NCI-H2196 treated with DMSO at 0.1 percent for 48 hours (cell line): ENCODE measurements around the gene PCDH15.
"Not testable (repeated sequence)": the region's sequence is repeated elsewhere in the genome, so short reads cannot be mapped to it uniquely, and the experiment has no call there.

Experiments
- DNase-seq: peaks from one replicate; lab custom pipeline; 2025; ENCODE audit not compliant: unreplicated experiment; lab: John Stamatoyannopoulos, UW

The PCDH15 gene

DNA sequence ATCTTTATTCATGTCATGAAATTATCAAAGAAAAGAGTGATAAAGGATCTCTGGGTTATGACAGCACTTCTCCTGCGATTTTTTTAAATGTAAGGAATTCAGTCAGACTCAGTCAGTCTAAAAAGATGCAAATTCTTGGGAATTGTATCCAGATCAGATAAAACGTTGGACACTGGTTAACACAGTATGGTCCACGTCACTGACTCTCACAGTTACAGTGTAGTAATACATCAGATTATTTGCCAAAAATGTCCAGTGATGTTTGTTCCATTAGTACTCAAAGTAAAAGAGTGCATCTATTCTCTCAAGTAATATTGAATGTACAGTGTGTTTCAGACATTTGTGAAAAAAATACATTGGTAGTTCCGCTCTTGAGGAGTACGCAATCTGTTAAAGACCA is 224.5 kb downstream of the PCDH15 start:
- DNase-seq: no peak

DNA sequence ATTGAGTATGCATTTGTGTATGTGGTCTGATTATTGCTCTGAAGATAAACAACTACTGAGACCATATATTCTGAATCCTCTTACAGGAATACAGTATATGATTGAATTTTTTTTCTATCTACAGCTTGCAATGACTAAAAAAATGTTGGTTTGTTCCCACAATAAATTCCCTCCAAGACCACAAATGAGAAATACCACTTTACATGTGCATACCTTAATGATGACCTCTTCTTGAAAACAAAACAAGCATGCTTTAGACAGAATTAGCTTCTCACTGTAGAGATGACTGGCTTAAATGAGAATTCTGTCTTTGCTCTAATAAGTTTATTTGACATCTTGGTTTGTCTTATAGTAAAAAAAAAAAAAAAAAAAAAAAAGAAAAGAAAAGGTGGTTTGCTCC is 241.5 kb downstream of the PCDH15 start:
- DNase-seq: no peak

- no peak for DNase-seq
These were observed 247.0 kb downstream of the PCDH15 start for GRCh38 chr10:54554028-54554427.

GRCh38 chr10:54550016-54550415 is 251.0 kb downstream of the PCDH15 start:
- DNase-seq: no peak

GRCh38 chr10:54531296-54531695 is 269.7 kb downstream of the PCDH15 start:
- no peak for DNase-seq

DNA sequence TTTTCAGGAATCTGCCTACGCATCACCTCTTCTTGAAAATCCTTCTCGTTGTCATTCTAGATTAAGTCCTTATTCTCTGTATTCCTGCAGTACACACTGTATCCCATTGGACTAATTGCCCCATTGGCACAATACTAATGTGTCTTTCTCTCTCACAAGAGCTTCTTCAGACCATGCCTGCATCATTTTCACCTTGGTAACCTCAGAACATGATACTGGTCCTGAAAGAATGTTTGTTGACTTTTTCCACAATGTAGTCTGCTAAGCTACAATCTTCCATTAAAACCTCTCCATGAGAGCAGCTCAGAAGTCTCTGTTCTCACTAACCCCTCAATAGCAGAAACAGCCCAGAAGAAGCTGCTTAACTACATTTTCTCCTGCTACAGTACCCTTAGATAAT is 270.7 kb downstream of the PCDH15 start:
- DNase-seq: no peak

- no peak for DNase-seq
These were observed 275.2 kb downstream of the PCDH15 start for GRCh38 chr10:54525816-54526215.

DNA sequence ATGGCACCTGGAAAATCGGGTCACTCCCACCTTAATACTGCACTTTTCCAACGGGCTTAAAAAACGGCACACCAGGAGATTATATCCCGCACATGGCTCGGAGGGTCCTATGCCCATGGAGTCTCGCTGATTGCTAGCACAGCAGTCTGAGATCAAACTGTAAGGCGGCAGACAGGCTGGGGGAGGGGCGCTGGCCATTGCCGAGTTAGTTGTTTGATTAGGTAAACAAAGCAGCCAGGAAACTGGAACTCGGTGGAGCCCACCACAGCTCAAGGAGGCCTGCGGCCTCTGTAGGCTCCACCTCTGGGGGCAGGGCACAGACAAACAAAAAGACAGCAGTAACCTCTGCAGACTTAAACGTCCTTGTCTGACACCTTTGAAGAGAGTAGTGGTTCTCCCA is 285.8 kb downstream of the PCDH15 start:
- DNase-seq: not testable (repeated sequence)

DNA sequence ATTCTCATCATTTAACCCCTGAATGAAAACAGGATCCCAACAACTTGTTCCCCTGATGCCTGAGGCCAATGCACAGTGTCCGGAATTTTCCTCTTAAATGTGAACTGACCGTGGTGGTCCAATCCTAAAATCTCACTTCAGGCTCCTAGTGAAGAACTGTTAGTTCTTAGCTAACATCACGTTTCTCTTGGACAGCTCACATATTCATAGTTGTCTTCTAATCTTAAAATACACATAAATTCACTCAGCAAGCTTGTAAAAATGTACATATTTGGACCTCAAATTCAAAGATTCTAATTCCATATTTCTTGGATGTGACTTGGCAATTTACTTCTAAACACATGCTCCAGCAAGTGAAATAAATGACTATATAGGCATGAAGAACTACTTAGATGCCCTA is 297.2 kb downstream of the PCDH15 start:
- no peak for DNase-seq

- no peak for DNase-seq
These were observed 299.1 kb downstream of the PCDH15 start for GRCh38 chr10:54501929-54502328.

DNA sequence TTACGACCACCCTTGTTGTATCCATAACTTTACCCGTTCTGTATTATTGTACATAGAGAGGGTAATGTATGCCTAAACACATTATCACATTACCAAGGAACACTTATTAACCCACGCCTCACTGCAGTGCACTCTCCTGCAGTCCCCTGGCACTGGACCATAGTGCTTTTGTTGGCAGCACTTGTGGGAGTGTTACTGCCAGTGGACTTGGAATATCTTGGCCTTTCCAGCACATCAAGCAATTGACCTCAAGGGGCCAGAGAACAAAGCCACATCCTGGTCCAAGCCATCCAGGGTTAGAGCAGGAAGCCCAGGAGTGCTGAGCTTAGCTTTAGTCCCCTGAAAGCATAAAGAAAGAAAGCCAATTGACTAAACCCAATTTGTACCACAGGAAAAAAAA is 304.2 kb downstream of the PCDH15 start:
- no peak for DNase-seq

GRCh38 chr10:54487743-54488142 is 313.3 kb downstream of the PCDH15 start:
- no peak for DNase-seq

DNA sequence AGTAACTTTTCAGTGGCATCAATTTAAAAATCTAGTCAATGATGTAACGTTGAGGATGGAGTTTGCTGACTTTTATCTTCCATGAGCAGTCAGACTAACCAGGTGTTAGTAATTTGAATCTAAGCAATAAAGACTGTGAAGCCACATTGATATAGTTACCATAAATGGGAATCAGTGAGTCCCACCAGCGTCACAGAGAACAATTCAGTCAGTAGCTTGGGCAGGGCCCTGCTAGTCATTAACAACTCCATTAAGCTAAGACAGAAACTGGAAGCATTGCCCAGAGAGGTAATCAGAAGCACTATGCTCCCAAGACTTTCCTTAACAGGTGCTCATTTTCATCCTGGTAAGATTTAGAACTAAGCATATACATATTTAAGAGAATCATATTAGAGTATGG is 315.1 kb downstream of the PCDH15 start:
- no peak for DNase-seq

DNA sequence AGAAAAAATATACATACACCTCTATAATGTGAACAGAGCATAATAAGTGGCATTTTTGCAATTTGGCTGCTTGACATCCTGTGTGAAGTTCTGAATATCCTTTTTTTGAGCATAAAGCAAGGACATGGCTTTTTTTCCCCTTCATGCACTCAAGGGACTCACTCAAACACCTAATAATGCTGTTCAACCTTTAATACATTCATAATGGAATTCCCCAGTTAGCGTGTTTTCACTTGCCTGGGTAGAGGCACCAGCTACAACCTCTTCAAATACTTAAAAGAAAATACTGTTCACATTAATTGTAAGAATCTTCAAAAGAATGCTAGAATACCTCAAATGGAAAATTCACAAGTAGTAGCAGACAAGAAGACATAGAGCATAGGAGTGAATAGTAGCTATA is 316.8 kb downstream of the PCDH15 start:
- no peak for DNase-seq

DNA sequence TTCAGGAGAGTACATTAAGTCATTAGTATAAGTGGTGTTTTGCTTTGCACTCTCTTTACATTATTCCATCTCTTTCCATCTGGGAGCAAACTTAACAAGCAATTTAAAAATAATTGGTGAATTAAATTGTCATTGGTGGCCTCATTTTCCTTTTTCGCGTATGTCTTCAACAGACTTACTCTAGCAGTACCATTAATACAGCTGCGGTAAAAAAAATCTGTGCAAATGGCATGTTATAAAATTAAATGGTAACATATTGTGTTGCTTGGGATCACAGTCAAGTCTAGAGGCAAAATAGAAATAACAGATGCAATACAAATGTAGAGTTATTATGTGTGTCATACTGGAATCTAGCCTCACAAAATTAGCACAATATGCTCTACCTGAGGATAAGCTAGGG is 322.4 kb downstream of the PCDH15 start:
- no peak for DNase-seq

- DNase-seq: no peak
These were observed 323.3 kb downstream of the PCDH15 start for GRCh38 chr10:54477738-54478137.

DNA sequence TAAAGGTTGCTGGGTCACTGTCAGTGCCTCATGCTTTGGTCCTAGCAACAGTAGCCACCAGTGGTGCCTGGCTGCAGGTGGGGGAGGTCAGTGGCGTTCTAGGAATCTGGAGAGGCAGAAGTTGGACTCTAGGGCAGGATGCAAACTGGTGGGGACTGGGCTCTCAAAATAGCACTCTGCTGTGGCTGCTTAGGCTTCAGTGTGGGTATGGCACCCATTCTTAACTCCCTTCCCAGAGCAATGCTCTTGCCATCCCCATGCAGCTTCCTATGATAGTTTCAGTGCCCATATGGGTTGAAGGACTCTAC is 330.8 kb downstream of the PCDH15 start:
- no peak for DNase-seq

- DNase-seq: no peak
These were observed 331.3 kb downstream of the PCDH15 start for GRCh38 chr10:54469587-54470323.

- DNase-seq: no peak
These were observed 346.8 kb downstream of the PCDH15 start for GRCh38 chr10:54454271-54454670.

- DNase-seq: no peak
These were observed 352.0 kb downstream of the PCDH15 start for GRCh38 chr10:54449056-54449455.

GRCh38 chr10:54444170-54444569 is 356.9 kb downstream of the PCDH15 start:
- DNase-seq: no peak

GRCh38 chr10:54441275-54441674 is 359.8 kb downstream of the PCDH15 start:
- no peak for DNase-seq

DNA sequence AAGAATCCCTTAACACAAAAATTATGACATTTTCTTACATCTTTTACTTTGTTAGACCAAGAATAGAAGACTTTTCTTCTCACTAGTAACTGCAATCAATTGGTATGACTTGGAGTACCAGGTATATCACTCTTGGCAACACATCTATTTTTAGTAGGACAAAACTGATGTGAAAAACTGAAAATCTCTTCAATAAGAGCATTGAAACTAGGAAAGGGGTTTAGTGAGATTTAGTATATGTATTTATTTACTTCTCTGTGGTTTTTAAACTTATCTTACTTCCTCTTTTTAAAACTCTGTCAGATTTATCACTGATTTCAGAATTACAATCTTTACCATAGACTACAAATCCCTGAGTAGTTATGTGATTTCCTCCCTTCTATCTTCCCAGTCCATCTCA is 366.2 kb downstream of the PCDH15 start:
- no peak for DNase-seq

- DNase-seq: no peak
These were observed 385.5 kb downstream of the PCDH15 start for GRCh38 chr10:54415483-54415882.
